ENCODE data around the gene ITGA3. TPM values are rescaled to one million over a fixed set of nuclear protein-coding genes. Genes with fewer than 3 reads are reported as not detected.
A peak's percentile ranks its signal among the peaks of the same experiment; 100 is the strongest.

ITGA3 gene
- total RNA-seq, 1 donor from 2014 or later, result 222 TPM

DNA sequence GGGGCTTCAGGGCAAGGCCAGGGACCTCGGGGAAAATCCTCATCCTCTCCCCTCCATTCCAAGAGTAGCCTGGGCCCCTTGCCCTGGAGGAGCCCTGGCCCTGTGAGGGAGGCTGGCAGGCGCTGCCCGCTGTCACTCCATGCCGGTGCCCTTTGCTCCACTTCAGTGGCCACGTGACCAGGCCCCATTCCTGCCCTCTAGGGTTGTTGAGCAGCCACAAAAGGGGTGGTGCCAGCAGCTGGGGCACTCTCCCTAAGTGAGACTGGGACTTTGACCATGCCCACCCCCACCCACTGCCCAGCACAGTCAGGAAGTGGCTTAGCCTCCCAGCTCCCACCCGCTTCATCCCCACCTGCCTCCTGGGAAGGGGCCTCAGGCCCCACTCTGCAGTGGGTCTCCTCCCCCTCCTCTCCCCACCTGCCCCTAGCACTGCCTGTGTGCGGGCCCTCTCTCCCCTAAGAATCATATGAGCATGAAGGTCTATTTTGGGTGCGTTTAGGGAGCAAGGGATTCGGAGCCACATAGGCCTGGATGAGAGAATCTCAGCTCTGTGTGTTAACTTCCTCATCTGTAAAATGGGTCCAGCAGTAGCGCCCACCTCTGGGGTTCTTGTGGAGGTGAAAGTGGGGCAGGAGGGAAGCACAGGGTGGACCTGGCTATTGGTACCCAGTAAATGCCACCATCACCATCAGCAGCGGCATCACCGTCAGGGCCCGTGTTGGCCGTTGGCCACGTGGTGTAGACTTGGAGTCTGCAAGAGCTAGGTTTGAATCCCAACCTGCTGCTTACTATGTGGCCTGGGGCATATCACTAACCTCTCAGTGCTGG is 46.5 kb downstream of the ITGA3 start:
- H3K27me3 ChIP-seq, result no peaks in the 10 kb centered on the region
- no peak for DNase-seq (ENCODE audit: low spot score in 2 of 2)
- no peak for TF ChIP-seq CTCF (IDR thresholded peaks at IDR 0.05)
- no peaks in the 10 kb centered on the region for H3K9me3 ChIP-seq
- H3K4me1 ChIP-seq, result peaks cover 3 to 20% of the 10 kb centered on the region in 2 donors
- intact Hi-C loops (cut with DNase I), result no loop called here
- H3K36me3 ChIP-seq, result peaks cover 47 to 48% of the 10 kb centered on the region in 2 donors
- peak overlapping the region; percentile 56 to 66 for H3K27ac ChIP-seq
- no peak overlapping the region for H3K4me3 ChIP-seq

- Histone ChIP-seq H3K27me3 (no peaks in the 10 kb centered on the region), H3K4me1 (peaks cover 3 to 20% of the 10 kb centered on the region in 2 donors), H3K9me3 (no peaks in the 10 kb centered on the region), H3K36me3 (peaks cover 47 to 48% of the 10 kb centered on the region in 2 donors), H3K4me3 (no peak overlapping the region), H3K27ac (peak overlapping the region in 1 of 2 donors; percentile 32)
- no peak for TF ChIP-seq CTCF (IDR thresholded peaks at IDR 0.05)
- intact Hi-C loops (cut with DNase I), result no loop called here
- no peak for DNase-seq (ENCODE audit: low spot score in 2 of 2)
These were observed 47.3 kb downstream of the ITGA3 start for GRCh38 chr17:50103252-50103651.

- no peak for TF ChIP-seq CTCF (IDR thresholded peaks at IDR 0.05)
- H3K4me3 ChIP-seq, result no peak overlapping the region
- H3K27ac ChIP-seq, result no peak overlapping the region
- DNase-seq (ENCODE audit: low spot score in 2 of 2), result no peak
- intact Hi-C loops (cut with DNase I), result no loop called here
- H3K4me1 ChIP-seq, result peaks cover 3 to 20% of the 10 kb centered on the region in 2 donors
- H3K9me3 ChIP-seq, result no peaks in the 10 kb centered on the region
- H3K36me3 ChIP-seq, result peaks cover 47 to 50% of the 10 kb centered on the region in 2 donors
- no peaks in the 10 kb centered on the region for H3K27me3 ChIP-seq
These were observed 48.0 kb downstream of the ITGA3 start for GRCh38 chr17:50103941-50104340.

DNA sequence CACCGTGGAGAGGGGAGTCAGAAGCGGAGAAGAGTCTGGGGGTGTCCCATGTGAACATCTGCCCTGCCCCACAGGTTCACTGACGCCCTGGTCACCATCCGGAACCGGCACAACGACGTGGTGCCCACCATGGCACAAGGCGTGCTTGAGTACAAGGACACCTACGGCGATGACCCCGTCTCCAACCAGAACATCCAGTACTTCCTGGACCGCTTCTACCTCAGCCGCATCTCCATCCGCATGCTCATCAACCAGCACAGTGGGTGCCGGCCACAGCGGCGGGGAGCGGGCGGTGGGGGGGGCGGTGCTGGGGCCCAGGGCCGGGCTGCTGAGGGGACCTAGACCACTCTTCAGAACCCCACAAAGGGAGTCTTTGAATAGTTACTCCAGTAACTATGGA is 49.9 kb downstream of the ITGA3 start:
- H3K4me1 ChIP-seq, result peaks cover 3 to 12% of the 10 kb centered on the region in 2 donors
- H3K4me3 ChIP-seq, result no peak overlapping the region
- intact Hi-C loops (cut with DNase I), result no loop called here
- H3K36me3 ChIP-seq, result peaks cover 54 to 61% of the 10 kb centered on the region in 2 donors
- DNase-seq (ENCODE audit: low spot score in 2 of 2), result no peak
- H3K27ac ChIP-seq, result no peak overlapping the region
- H3K9me3 ChIP-seq, result no peaks in the 10 kb centered on the region
- H3K27me3 ChIP-seq, result no peaks in the 10 kb centered on the region
- TF ChIP-seq CTCF (IDR thresholded peaks at IDR 0.05), result no peak

DNA sequence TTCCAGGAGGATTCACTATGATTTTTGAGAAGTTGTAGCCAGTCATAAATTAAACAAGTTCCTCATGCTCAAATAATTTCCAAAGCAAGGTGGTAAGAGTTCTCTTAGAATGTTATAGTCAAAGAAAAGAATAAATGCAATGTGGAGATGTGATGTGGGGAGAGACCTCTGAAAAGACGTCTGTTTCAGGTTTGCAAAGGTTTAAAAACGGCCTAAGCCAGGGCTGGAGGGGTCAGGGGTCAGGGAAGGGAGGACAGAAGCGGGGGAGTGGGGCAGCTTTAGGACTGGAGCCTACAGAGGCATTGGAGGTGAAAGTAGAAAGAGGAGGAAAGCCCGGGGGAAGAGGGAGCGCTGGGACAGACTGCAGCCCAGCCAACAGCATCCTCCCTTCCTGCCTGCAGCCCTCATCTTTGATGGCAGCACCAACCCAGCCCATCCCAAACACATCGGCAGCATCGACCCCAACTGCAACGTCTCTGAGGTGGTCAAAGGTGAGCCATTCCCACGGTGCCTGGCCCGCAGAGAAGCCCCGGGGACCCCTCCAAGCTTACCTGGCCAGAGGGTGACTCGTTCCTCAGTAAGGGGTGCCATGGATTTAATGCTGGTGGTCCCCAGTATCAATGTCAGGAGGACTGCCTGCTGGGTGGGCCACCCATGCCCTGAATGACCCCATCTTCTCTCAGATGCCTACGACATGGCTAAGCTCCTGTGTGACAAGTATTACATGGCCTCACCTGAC is 50.7 kb downstream of the ITGA3 start:
- H3K9me3 ChIP-seq, result no peaks in the 10 kb centered on the region
- H3K27ac ChIP-seq, result no peak overlapping the region
- intact Hi-C loops (cut with DNase I), result no loop called here
- no peaks in the 10 kb centered on the region for H3K27me3 ChIP-seq
- H3K4me1 ChIP-seq, result peaks cover 4 to 12% of the 10 kb centered on the region in 2 donors
- no peak overlapping the region for H3K4me3 ChIP-seq
- DNase-seq (ENCODE audit: low spot score in 2 of 2), result no peak
- no peak for TF ChIP-seq CTCF (IDR thresholded peaks at IDR 0.05)
- peaks cover 50 to 58% of the 10 kb centered on the region in 2 donors for H3K36me3 ChIP-seq
